NCI-H2227 treated with DMSO at 0.1 percent for 48 hours (cell line): Measurements from ENCODE around the gene AAMP.
A peak's percentile ranks its signal among the peaks of the same experiment; 100 is the strongest.

Source experiments
- DNase-seq: peaks from one replicate; lab custom pipeline; 2025; lab: John Stamatoyannopoulos, UW

AAMP gene

DNA sequence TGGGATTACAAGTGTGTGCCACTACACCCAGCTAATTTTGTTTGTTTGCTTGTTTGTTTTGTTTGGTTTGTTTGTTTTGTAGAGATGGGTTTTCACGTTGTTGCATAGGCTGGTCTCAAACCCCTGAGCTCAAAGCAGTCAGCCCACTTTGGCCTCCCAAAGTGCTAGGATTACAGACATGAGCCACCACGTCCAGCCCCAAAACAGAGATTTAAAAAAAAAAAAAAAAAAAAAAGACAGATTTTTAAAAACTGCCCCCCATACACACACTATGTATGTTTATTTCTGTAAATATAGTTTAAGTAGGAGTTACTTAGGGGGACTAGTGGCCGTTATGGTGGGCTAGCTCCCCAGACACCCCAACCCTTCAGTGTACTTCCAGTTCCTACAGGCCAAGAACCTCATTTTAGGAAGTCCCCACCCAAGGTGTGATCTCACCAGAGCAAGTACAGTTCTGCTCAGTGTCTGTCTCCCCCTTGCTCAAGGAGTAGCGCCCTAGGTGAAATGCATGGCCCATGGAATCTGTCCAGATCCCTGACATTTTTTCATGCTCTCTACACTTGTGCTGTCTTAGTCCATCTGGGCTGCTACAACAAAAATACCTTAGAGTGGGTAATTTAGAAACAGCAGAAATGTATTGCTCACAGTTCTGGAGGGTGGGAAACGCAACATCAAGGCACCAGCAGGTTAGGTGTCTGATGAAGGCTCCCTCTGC lies 23.9 kb upstream of the AAMP start:
- no peak for DNase-seq

DNA sequence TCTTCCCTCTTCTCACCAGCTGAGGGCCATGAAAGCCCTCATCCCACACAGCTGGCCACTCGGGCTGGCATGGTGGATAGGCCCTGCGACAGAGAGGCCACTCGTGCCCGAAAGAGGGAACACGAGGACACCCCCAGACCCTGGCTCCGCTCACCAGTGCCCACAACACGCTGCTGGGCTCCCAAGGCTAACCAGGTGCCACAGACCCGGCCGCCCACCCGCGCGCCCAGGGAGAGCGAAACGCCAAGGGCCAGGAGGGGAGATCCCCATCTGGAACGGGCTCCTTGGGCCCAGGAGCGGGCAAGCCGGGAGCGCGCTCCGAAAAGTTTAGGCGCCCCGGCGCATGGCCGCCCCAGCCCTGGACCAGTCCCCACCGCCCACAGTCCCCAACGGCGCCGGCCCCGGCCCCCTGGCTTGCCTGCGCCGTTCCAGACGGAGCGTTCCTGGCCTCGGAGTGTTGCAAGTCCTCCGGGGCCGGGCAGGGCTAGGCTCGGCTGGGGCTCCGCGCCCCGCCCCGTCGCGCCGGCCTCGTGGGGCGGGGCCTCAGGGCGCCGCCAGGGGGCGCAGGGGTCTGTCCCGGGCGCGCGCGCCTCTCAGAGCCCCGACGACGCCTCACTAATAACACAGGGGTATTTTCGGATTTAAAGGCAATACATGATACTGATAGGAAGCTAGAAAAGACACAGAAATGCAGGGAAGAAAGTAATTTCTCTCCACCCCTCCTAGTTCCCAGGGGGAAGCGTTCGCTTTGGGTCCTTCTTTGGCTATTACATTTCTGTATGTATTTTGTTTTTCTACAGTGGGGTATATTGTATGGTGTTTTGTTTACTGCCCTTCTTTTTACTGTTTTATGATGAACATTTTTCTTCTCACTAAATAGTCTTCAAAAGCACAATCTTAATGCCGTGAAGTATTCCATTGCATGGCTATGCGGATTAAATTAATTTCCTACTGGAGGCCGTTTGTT lies 22.4 kb upstream of the AAMP start, which contains the start of gene TMBIM1:
TSS of gene TMBIM1 (minus strand) at position 456 of the 967 bp plus-strand sequence. CDS start 10,362 bp downstream, outside the sequence.
- no peak for DNase-seq

DNA sequence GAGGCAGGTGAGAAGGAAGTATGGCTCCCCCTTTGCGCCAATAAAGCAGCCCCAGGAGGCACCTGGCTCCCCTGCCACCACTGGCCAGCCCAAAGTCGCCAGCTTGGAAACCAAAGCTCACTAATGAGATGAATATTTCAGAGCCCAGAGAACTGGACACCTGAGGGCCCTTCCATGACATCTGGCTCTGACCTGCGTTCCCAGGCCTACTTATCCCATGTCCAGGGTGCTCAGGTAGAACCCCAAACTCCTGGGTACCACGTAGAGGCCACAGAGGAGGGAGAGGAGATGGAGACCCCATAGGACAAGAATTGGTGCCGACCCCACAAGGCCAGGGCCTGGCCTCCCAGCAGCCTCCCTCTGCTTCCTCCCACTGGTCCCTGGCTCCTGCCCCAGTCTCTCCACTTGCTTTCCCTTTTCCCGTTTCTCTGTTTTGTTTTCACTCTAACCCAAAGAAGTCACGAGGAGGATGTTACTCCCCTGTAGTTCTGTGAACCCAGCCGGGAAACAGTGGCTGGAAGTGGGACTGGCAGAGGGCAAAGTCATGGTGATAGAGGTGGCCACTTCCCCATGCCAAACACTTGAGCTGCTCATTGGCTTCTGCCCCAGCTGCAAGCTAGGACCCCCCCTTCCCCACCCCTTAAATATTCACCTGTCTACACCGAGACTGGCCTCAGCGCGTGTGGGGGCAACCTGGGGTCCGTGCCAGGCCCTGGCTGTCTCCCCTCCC lies 21.5 kb upstream of the AAMP start:
- no peak for DNase-seq

DNA sequence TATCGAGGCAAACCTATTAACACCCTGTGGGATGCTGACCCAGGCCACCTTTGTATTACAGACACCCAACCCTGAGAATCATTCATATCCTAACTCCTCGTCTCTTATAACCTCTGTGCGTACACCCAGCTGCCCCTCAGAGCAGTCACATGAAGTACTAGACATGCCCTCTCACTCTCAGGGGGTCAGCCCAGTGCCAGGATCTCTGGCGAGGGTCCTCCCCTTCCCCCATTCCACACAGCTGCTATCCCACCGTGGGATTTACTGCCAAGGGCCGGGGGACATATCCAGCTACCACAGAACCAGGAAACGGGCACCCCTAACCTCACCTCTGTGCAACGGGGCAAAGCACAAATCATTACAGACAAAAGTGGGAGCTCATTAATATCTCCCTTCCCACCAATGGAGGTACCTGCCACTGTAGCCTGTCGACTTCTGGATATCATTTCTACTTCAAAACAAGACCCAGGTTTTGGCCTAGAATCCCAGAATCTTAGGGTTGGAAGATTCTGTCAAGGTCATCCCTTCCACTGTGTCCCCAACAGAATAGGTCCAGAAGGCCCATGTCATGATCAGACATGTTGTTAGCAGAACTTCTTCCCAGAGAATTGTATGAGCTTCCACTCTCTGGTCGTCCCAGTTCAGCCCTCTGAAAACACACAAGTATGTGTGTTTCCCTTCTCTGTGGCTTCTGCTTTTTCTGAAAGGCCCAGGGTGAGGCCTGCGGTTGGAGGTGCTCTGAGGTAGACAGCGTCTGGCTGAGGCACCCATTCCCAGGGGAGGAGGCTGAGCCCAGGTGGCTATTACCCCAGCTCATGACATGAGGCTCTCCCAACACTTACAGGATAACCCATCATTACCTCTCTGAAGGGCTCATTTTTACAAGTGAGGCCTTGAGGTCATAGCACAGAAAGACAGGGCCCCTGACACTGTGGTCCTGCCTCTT lies 20.7 kb upstream of the AAMP start:
- no peak for DNase-seq

DNA sequence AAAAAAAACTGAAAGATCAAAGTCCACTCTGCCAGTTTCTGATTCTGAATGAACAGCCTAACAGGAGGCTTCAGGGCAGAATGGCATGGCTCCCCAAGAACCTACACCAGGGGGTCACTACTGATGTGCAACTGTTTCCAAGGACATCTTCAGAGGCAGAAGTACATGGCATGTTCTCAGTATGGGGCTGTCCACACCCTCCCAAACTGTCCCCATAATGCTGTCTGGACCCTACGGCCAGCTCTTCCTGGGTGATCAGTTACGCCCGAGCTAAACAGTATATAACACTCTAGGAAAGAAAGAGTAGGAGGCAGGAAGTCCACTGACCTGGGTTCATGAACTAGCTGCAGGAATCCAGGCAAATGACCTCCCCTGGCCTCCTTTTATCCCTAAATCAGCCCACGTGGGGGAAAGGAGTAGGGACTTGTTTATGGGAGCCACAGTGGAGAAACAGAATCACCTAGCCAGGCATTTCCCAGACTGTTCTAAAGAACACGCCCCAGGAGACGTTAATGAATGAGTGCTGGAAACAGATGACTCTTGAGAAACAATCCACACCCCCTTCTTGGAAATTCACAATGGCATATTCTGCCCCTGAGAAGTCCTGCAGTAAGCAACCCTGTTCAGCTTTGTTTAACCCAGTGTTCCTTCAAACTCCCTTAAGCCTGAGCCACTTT lies 19.8 kb upstream of the AAMP start:
- peak; percentile 48 for DNase-seq

DNA sequence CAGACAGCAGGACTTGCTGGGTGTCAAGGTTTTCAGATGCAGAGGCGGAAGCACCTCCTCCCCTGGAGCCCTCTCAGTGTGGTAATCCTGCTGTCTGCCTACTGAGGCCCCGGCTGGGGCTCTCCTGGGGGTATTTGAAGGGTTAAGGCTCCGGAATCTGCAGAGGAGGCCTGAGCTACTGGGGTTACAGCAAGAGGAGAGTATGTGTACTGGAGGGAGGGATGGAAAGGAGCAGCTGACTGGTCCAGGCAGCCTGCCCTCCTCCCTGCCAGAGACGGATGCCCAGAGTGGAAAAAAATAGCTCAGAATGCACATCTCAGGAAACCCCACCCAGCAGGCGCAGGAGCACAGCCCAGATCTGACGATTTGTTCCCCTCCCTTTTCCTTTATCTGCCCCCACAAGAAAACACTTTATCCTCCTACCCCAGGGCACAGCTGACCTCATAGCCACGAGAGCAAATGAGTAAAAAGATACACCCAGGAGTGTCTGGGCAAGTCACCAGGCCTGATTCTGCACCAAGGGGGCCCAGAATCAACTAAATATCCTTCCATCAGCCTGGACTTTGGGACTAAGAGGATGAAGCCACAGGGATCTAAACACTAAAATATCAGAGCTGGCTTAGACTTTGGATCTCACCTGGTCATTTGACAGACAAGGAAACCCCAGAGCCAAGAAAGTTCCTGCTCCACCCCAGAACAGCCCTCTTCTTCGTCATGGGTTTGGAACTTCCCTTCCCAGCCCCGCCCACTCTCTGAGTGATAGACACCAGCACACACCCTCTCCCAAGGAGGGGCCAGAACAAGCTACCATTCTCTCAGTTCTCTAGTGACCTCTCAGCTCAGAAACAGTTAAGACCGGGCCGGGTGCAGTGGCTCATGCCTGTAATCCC lies 16.9 kb upstream of the AAMP start:
- peak; percentile 80 for DNase-seq

DNA sequence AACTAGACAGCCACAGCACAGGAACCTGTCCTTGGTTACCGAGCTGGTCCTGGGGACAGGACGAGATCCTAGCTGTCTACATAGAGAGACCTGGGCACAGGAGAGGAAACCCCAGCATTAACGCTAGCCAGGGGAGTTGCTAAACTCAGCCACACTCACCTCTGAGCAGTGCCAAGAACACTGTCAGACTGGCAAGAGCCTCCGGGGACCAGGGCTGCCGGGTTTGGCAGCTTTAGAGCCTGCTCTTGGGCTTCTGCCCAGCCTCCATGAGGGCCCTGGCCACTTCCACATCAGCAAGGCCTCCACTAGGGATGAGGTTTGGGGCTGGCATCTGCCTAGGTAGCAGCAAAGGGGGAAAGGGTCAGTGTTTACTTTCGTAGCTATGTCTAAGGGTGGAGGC lies 15.7 kb upstream of the AAMP start:
- no peak for DNase-seq

DNA sequence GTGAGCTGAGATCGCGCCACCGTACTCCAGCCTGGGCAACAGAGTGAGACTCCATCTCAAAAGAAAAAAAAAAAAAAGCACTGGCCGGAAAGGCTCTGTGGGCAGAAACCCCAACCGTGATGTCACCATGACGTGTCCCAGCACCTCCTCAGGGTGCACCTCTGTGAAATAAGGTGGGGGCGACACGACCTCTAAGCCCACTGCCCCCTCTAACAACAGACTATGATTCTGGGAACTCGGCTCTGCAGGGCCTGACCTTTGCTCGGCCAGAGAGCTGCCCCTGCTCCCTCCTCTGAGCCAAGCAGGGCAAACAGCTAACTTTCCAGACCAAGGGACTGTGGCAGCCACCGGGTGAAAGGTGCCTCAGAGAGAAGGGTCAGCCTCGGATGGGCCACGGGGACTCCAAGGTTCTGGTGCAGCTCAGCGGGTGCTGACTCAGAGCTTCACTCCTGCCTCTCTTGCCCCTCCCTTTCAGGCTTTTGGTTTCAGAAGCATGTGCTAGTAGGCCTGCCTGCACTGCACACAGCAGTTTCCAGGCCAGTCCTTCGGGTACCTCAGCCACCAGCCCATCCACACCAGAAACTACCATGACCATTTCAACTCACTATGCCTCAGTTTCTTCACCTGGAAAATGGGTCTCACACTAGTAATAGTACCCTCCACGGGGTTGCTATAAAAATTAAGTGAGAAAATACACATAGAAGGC lies 14.3 kb upstream of the AAMP start:
- no peak for DNase-seq

DNA sequence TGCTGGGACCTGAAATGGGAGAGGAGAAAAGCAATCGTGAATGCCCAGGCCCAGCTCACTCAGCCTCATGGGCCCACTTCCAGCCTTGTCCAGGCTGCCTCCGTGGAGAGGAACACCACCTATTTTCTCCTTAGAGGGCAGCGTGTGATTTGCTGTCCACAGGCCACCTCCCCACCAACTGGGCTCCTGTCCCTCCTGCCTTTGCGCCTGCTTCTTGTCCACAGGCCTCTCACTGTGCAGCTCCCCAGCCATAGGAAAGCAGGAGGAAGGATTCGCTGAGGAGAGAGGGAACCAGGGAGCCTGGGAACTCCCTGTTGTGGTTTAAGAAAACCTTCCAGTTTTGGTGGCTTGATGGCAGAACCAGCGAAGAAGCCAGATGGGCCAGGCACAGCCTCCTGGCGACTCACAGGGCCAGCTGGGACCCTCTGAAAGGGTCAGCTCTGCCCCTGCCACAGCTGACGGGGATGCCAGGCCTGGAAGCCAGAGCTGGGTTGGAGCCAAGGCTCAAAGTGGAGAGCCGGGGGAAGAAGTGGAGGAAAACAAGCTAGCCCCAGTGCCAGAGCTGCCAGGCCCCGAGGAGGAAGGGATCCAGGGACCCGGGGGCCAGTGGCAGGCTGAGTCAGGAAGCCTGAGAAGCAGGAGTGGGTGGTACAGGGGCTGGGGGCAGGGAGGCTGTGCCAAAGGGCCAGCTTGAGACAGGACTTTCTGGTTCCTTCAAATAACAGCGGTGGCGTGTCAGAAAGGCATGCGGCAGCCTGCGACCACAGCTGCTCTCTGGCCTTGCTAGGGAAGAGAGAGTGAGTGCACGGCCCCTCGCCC lies 12.4 kb upstream of the AAMP start:
- no peak for DNase-seq

DNA sequence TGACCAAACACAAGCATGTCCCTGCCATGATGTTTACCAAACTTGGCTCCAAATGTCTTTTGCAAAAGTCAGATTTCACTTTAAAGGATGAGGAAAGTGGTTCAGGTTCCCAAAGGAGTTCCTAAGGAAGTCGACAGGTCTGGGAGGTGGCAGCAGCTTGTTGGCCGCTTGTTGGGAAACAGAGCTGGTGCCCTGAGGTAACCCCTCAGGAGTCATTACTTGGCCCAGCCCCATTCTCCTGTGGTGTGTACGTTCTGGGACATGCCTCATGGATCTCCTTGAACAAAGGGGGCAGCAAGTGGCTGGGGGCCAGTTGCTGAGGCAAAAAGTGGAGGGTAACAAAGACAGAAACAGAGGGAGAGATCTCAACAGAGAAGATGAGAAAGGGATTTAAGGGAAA lies 11.5 kb upstream of the AAMP start:
- DNase-seq: no peak

DNA sequence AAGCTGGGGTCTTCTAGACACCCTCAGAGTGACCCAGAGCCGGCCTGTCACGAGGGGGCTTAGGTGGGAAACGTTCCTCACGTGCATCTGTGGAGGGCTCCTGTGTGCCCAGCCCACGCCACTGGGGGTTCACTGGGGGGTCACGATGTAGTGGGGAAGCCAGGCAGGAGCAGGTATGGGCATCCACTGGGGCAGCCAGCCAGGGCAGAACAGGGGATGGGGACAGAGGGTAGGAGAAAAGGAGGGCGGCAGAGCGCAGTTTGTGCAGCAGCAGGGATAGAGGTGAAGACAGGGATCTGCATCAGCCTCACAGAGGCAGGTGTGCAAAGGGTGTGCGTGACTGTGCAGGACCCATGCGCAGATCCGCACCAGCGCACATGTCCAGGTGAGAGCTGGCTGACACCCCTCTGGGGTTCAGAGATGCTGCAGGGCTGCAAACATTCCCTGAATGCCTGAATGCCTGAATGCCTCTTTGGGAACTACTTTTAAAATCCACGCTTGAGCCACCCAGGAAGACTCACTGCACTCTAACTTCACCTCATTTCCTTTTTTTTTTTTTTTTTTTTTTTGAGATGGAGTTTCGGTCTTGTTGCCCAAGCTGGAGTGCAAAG lies 10.4 kb upstream of the AAMP start:
- no peak for DNase-seq

DNA sequence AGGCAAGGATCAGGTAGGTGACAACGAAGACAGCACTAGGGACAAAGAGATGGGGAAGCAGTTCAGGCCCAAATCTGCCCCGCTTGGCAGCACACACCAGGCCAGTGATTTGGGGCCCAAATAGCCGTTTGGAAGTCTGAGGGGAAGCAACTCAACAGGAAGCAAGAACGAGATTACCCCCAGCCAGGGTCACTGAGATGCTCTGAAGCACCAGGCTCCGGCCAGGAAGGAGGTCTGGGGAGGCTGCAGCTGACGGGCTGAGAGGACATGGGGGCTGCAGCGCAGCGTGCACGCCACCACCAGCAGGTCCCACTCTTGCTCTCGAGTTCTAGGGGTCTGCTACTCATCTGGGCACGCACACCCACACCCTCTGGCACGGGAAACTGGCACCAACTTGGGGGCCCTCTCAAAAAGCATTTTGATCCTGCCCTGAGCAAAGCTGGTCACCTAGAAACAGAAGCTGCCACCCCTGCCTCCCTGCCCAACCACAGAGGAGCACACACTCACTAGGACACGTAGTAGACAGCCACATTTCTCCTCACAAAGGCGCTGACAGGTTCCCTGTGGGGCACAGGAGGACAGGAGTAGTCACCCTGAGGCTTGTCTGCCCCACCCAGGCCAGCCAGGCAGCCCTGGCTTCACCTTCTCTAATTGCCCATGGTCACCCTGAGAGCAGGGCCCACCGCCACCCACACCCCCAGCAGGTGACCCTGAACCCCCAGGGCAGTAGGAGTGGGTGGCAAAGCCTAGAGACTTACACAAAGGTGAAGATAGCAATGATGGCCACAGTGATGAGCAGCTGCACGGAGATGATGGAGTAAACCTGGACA lies 8.8 kb upstream of the AAMP start:
- DNase-seq: no peak

DNA sequence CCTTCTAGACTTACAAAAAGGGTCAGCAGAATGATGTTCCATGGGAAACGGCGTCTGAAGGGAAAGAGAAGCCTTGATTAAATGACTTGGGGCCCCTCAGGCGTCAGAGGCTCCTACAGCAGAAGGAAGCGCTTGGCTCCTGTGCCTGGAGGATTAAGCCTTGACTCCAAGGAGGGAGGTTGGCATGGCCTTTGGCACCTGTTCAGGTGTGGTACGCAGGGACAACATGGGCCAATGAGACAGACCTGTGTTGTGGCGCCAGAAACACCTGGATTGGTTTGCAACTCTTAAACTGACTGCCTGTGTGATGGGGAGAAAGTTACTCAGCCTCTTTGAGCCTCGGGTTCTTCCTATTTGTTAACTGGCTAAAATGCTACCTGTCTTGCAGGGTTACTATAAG lies 8.0 kb upstream of the AAMP start:
- no peak for DNase-seq

DNA sequence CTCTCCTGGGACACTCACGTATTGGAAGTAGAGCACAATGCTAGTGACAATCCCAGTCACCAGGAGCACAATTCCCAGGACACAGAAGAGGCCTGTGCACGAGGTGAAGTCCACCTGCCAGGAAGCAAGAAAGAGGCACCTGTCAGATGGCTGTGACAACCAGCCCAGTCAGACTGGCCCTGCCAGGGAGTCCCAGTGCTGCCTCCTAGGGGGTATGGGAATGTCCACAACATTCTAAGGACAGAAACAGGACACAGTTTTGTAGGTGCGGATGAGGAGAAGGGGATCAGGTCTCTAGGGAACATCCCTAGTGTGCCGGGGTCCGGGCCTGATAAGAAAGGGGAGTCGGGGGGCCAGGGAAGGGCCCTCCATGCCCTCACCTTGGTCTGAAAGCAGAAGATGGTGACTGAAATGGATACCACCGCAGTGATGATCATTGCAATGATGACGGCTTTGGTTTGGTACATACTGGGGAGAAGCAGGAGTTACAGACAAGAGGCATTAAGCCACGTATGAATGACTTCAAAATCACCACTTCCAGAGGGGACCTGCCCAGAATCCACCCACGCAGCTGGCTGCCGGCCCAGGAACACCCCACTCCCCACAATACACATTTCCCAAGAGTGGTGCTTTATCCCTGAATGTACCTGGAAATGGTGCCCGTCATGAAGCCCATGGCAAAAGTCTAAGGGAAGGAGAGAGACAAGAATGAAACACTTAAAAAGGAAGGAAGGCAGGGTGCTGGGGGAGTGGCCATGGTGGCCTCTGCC lies 7.2 kb upstream of the AAMP start:
- no peak for DNase-seq

DNA sequence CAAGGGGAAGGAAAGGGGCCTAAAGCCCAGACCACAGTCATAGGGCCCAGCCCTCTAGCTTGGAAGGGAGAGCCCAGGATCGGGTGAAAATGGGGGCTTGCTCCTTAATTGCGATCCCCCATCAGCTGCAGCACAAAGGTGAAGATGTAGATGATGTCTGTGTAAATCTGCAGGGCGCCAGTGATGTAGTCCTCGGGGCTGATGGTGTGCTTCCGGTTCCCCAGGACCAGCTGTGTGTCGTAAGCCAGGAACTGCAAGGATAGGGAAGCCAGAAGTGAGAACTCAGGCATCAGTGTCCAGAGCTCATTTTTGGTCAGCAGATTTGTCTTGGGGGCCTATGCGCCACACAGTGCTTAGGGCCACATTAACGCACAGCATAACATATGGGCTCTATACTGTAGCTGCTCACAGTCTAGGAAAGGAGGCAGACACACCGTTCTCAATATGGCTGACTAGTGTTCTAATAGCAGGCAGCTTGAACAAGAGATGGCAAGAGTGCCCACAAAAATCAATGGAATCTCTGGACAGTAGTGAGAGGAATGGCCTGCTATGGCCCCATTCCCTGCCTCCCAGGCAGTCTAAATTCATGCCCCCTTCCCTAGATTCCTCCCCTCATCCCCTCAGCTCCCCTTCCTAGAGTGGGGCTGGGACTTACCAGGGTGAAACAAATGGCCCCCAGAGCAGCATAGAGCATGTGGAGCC lies 5.6 kb upstream of the AAMP start:
- no peak for DNase-seq
